C4-2B (cell line): ENCODE measurements around the gene IGF1.
A peak's percentile ranks its signal among the peaks of the same experiment; 100 is the strongest.

ENCODE experiments used
- H3K27ac ChIP-seq: fragments of 450-650 bp; 2 replicates; pipeline ENCODE4 v1.5.1; 2017
- ZFX ChIP-seq: fragments of 450-650 bp; IDR thresholded peaks from 2 replicates; pipeline ENCODE4 v1.6.1; 2017
- TF ChIP-seq, protein P1 (sequence below): fragments of 450-650 bp; conservative IDR thresholded peaks from 2 replicates; pipeline ENCODE4 v1.5.1; 2017; ENCODE audit warnings: mild to moderate bottlenecking

The IGF1 gene

DNA sequence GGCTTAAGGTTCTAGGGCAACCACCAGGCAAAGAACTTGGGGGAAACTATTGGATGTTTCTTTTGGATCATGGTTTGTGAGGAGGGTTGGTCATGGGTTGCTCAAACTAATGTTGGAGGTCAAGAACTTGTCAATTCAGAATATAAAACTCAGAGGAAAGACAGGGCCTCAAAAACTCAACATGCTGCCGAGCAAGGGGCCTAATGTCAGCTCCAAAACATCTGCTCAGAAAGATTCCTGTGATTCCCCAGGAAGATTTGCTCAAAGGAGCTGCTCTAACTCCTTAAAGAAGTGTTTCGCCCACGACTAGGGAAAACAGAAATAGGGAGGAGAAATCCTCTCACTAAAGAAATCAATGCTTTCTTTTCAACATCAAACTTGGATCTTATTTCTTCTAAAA is 3.7 kb upstream of the IGF1 start:
- peak overlapping the region; percentile 20; the same call in 1 of the 2 replicates for H3K27ac ChIP-seq
- TF ChIP-seq ZFX, result no peak
- TF ChIP-seq, protein P1, sequence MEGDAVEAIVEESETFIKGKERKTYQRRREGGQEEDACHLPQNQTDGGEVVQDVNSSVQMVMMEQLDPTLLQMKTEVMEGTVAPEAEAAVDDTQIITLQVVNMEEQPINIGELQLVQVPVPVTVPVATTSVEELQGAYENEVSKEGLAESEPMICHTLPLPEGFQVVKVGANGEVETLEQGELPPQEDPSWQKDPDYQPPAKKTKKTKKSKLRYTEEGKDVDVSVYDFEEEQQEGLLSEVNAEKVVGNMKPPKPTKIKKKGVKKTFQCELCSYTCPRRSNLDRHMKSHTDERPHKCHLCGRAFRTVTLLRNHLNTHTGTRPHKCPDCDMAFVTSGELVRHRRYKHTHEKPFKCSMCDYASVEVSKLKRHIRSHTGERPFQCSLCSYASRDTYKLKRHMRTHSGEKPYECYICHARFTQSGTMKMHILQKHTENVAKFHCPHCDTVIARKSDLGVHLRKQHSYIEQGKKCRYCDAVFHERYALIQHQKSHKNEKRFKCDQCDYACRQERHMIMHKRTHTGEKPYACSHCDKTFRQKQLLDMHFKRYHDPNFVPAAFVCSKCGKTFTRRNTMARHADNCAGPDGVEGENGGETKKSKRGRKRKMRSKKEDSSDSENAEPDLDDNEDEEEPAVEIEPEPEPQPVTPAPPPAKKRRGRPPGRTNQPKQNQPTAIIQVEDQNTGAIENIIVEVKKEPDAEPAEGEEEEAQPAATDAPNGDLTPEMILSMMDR, result no peak

DNA sequence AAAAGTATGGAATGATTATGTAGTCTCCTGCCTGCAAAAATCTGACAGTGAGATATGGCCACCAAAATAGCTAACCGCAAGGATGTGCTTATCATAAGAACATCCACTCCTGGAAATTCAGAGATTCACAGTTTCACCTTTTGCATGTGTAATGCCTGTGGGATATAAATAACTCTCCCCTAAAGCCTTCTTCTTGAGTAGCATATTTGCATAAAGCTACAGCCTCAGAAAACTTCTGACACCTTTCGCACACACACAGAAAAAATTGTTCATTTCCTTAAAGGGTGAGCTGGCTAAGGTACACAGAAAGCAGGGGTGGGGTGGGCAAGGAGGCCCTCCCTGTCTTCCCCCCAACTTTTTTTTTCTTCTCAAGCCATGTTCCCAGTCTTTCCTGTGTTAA is 3.1 kb upstream of the IGF1 start:
- TF ChIP-seq, protein P1, result no peak
- TF ChIP-seq ZFX, result no peak
- H3K27ac ChIP-seq, result no peak overlapping the region; the same call in 1 of the 2 replicates

DNA sequence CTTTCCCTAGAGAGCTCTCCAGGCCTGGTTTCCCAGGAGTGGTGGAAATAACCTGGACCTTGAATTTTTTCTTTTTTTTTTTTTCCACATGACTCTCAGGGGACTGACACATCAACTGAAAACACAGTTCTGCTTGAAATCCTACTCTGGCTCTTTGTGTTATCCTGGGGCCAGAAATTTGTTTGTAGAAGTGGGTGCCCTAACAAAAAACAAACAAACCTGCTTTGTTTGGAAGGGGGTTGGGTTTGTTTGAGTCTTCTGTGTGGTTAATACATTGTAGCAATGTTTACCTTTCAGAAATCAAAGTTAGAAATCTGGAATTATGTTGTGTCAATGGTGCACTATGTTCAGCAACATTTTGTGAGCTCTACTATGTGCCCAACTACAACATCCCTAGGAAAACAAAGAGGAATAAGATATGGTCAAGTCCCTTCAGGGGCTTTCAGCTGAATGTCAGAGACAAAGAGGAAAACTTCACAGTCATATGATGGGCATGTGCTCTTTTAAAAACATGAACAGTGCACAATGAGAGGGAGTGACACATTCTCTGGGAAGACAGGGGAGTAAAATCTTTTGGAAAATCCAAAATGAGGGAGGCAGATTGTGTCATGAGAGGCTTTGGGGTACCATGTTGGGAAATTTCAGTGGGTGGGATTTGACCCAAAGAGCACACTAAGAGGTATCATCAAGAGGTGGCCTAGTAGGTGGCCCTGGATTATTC is 1.5 kb upstream of the IGF1 start:
- H3K27ac ChIP-seq, result peak overlapping the region; percentile 74; the same call in 1 of the 2 replicates
- TF ChIP-seq, protein P1, result no peak

DNA sequence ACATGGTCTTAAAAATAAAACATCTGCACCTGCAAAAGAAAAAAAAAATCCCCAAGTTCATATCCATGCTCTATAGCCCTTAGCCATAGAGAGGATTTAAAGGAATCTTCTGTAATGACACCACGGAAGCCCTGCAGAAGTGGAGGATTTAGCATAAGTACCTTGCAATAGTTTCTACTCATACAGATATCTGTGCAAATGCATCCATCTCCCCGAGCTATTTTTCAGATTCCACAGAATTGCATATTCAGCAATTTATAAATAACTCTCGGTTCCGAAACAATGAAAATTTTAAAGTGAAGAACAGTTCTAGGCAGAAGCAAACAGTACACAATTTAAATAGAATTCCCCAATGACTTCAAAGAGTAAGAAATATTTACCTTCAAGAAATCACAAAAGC is 424 bp downstream of the IGF1 start:
- no peak overlapping the region for H3K27ac ChIP-seq
- no peak for TF ChIP-seq ZFX
- TF ChIP-seq, protein P1, result no peak

DNA sequence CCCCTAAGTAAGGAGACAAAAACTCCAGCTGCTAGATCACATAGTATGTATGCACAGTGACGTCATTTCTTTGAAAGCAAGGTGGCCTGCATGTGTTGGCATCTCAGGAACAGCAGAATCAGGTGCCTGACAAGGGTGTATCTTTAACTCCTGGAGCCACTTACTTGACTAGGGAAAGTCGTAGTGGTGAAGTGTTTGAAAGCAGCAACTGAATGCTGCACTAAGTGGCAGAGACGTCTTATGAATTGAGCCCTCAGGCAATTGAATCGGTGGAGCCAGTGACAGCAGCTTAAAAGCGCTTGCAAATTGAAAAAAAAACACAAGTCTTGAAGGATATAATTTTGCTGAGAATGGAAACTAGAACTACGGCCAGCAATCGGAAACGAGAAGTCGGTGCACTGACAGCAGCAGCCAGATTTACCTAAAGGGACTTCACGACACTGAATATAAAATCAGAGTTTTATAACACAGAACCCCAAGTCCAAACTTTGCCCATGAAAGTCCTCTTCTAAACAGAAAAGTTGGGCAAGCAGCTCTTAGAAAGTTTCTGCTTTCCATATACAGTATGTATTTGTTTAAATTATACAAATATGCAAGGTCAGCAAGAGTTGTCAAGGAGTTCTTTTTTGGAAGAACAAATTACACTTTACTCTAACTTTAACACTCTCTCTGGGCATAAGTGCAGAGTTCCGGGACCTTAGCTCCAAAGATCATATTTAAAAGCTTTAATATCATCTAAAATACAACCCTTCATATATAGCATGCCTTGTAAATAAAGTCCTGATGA is 1.1 kb downstream of the IGF1 start:
- TF ChIP-seq, protein P1, result no peak
- TF ChIP-seq ZFX, result no peak
- H3K27ac ChIP-seq, result peak overlapping the region; percentile 45; the same call in 1 of the 2 replicates

DNA sequence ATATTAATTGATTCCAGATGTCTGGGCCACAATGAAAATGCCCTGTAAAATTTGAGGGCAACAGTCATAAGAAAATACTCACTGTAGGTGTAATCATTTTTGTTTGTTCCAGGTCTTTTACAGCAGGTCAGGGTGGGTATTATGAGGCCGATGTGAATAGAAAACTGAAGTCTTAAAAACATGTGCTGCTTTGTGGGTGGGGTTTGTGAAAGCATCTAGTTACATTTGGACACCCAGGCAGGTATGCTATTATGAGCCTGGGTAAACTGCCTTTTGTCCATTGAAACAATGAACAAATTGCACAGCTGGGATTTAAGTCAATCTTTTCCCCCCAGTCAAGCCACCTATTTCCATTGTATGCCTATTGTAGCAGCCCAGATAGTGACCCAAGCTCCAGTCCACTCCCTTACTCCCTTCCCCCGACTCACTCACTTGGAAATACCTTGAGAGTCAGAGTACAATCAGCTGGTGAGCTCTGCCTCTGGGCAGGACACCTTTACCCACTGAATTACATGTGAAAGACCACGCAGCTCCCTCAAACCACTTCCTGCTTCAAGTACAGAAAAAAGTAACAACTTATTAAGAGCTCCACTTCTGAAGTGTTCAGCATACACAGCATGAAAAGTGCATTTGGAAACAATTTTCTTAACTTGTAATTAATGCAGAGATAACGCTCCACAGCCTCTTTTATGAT is 1.8 kb downstream of the IGF1 start:
- H3K27ac ChIP-seq, result peak overlapping the region; percentile 45; the same call in 1 of the 2 replicates
- TF ChIP-seq, protein P1, result no peak
- no peak for TF ChIP-seq ZFX
